Tibial artery (tissue), 4 donors: ENCODE measurements around the gene MXI1.

Experiments used
- DNase-seq, 2 donors: peaks; one replicate each; pipeline ENCODE4 v3.0.0-alpha.2; 2019
- H3K27ac ChIP-seq, 2 donors: fragments of 200-600 bp; sonication (generic) in 1 of 2; 1 replicate in 1 of 2; 2 replicates in 1 of 2; pipeline ENCODE4 v1.5.1; 2018 to 2019; ENCODE audit warnings: mild to moderate bottlenecking in 1 of 2
- H3K27me3 ChIP-seq, 2 donors: fragments of 200-600 bp; sonication (generic) in 1 of 2; one replicate each; pipeline versions ENCODE4 v1.5.1 to v1.6.0; 2016 to 2019
- H3K36me3 ChIP-seq, 3 donors: fragments of 200-600 bp; sonication (generic) in 2 of 3; one replicate each; pipeline ENCODE4 v1.5.1; 2016 to 2019; ENCODE audit warnings: mild to moderate bottlenecking in 2 of 3
- H3K4me1 ChIP-seq, 4 donors: fragments of 200-600 bp; sonication (generic) in 2 of 4; 1 replicate in 3 of 4; 2 replicates in 1 of 4; pipeline ENCODE4 v1.5.1; 2016 to 2019
- H3K4me3 ChIP-seq, 2 donors: fragments of 200-600 bp; sonication (generic) in 1 of 2; 1 replicate in 1 of 2; 2 replicates in 1 of 2; pipeline ENCODE4 v1.5.1; 2018 to 2019; ENCODE audit warnings: mild to moderate bottlenecking in 2 of 2
- H3K9me3 ChIP-seq, 3 donors: fragments of 200-600 bp; sonication (generic) in 1 of 3; one replicate each; pipeline ENCODE4 v1.5.1; 2016 to 2019
- CTCF ChIP-seq, 2 experiments: fragments of 200-600 bp in 1 of 2; fragments of 450-650 bp in 1 of 2; IDR thresholded peaks; one replicate each; pipeline ENCODE4 v1.5.1; 2017 to 2019; ENCODE audit warnings: antibody characterized with exemption in 2 of 2, mild to moderate bottlenecking in 1 of 2, moderate library complexity in 1 of 2
- intact Hi-C: fragments of 100-400 bp; cut with DNase I; formaldehyde crosslinking; loops from one replicate; pipeline ENCODE4 v1.15.0; 2023; ENCODE audit warnings: low total_unique reads

MXI1 gene

GRCh38 chr10:110237894-110238480 is 30.6 kb downstream of the MXI1 start:
- DNase-seq = no peak
- Histone ChIP-seq H3K4me1 (peaks cover 0 to 63% (median 13%) of the 10 kb centered on the region in 4 donors), H3K4me3 (no peak overlapping the region), H3K27me3 (no peaks in the 10 kb centered on the region), H3K36me3 (peaks cover 22 to 28% (median 26%) of the 10 kb centered on the region in 3 donors), H3K9me3 (no peaks in the 10 kb centered on the region), H3K27ac (no peak overlapping the region)
- intact Hi-C loops = no loop called here
- TF ChIP-seq CTCF (IDR thresholded peaks at IDR 0.05) = no peak

GRCh38 chr10:110239892-110240291 is 32.5 kb downstream of the MXI1 start:
- peaks cover 24 to 29% (median 26%) of the 10 kb centered on the region in 3 donors for H3K36me3 ChIP-seq
- H3K27ac ChIP-seq = no peak overlapping the region
- intact Hi-C loops = no loop called here
- DNase-seq = no peak
- no peaks in the 10 kb centered on the region for H3K27me3 ChIP-seq
- TF ChIP-seq CTCF (IDR thresholded peaks at IDR 0.05) = no peak
- H3K4me1 ChIP-seq = peaks cover 0 to 56% (median 7%) of the 10 kb centered on the region in 4 donors
- no peaks in the 10 kb centered on the region for H3K9me3 ChIP-seq
- no peak overlapping the region for H3K4me3 ChIP-seq

- intact Hi-C loops = no loop called here
- no peak overlapping the region for H3K4me3 ChIP-seq
- H3K27me3 ChIP-seq = no peaks in the 10 kb centered on the region
- H3K9me3 ChIP-seq = no peaks in the 10 kb centered on the region
- H3K27ac ChIP-seq = no peak overlapping the region
- peaks cover 37 to 43% (median 40%) of the 10 kb centered on the region in 3 donors for H3K36me3 ChIP-seq
- DNase-seq = no peak
- no peak for TF ChIP-seq CTCF (IDR thresholded peaks at IDR 0.05)
- H3K4me1 ChIP-seq = peaks cover 0 to 56% (median 7%) of the 10 kb centered on the region in 4 donors
These were observed 34.0 kb downstream of the MXI1 start for GRCh38 chr10:110241407-110241806.

- no peak for TF ChIP-seq CTCF (IDR thresholded peaks at IDR 0.05)
- H3K9me3 ChIP-seq = no peaks in the 10 kb centered on the region
- no peaks in the 10 kb centered on the region for H3K27me3 ChIP-seq
- intact Hi-C loops = no loop called here
- H3K36me3 ChIP-seq = peaks cover 36 to 39% (median 37%) of the 10 kb centered on the region in 3 donors
- no peak overlapping the region for H3K27ac ChIP-seq
- DNase-seq = no peak
- no peak overlapping the region for H3K4me3 ChIP-seq
- H3K4me1 ChIP-seq = peaks cover 0 to 60% (median 7%) of the 10 kb centered on the region in 4 donors
These were observed 34.4 kb downstream of the MXI1 start for GRCh38 chr10:110241841-110242240.

- Histone ChIP-seq H3K4me1 (peaks cover 0 to 61% (median 7%) of the 10 kb centered on the region in 4 donors), H3K27me3 (no peaks in the 10 kb centered on the region), H3K4me3 (no peak overlapping the region), H3K9me3 (no peaks in the 10 kb centered on the region), H3K27ac (no peak overlapping the region), H3K36me3 (peaks cover 31 to 32% (median 31%) of the 10 kb centered on the region in 3 donors)
- no peak for DNase-seq
- intact Hi-C loops = no loop called here
- no peak for TF ChIP-seq CTCF (IDR thresholded peaks at IDR 0.05)
These were observed 35.1 kb downstream of the MXI1 start for GRCh38 chr10:110242511-110242910.
